H1 (cell line): ENCODE measurements around the gene FBXO5. TPM values are rescaled to one million over a fixed set of nuclear protein-coding genes. Genes with fewer than 3 reads are reported as not detected.
A peak's percentile ranks its signal among the peaks of the same experiment; 100 is the strongest.
"Not testable (repeated sequence)": the region's sequence is repeated elsewhere in the genome, so short reads cannot be mapped to it uniquely, and the experiment has no call there.

Source experiments
- CTCF ChIA-PET: fragments of 300-600 bp; sonication (Branson Sonifier 250); formaldehyde crosslinking; loops from one replicate; lab custom pipeline; 2021; ENCODE audit not compliant: partially characterized antibody; lab: Charles Lee
- POLR2A ChIA-PET: fragments of 300-600 bp; sonication (Branson Sonifier 250); formaldehyde crosslinking; loops from one replicate; lab custom pipeline; 2021; ENCODE audit warnings: inconsistent platforms; ENCODE audit not compliant: partially characterized antibody; lab: Charles Lee
- DNase-seq, 2 experiments: peaks; one replicate each; pipeline versions ENCODE4 v3.0.0 to v3.0.0-alpha.2; 2010 to 2022; ENCODE audit warnings: low spot score in 2 of 2, low read depth in 1 of 2, mixed read lengths in 1 of 2
- FAIRE-seq: peaks from 2 replicates; lab custom pipeline; 2011; peaks lifted over from hg19 to GRCh38; lab: Jason Lieb, UNC
- H2AFZ ChIP-seq: 2 replicates; pipeline ENCODE4 v1.8.1; 2012; ENCODE audit warnings: low read length, inconsistent platforms
- H2AK5ac ChIP-seq: 2 replicates; pipeline ENCODE4 v1.6.1; 2013; ENCODE audit warnings: low read depth, low read length
- H2BK120ac ChIP-seq: replicated peaks from 2 replicates; pipeline ENCODE3; 2013; ENCODE audit warnings: low read depth, low read length, inconsistent platforms
- H2BK12ac ChIP-seq: 2 replicates; pipeline ENCODE4 v1.6.1; 2013; ENCODE audit warnings: low read depth, low read length
- H2BK15ac ChIP-seq: 2 replicates; pipeline ENCODE4 v1.6.1; 2013; ENCODE audit warnings: low read length
- H2BK20ac ChIP-seq: 2 replicates; pipeline ENCODE4 v1.6.1; 2013; ENCODE audit warnings: low read length
- H2BK5ac ChIP-seq: 2 replicates; pipeline ENCODE4 v1.6.1; 2013; ENCODE audit warnings: low read depth, low read length
- H3K14ac ChIP-seq: 2 replicates; pipeline ENCODE4 v1.6.1; 2013; ENCODE audit warnings: inconsistent platforms; ENCODE audit not compliant: insufficient read length
- H3K18ac ChIP-seq: 2 replicates; pipeline ENCODE4 v1.6.1; 2013; ENCODE audit warnings: low read length; ENCODE audit errors: extremely low read depth
- H3K23ac ChIP-seq: 2 replicates; pipeline ENCODE4 v1.6.1; 2013; ENCODE audit warnings: inconsistent platforms; ENCODE audit not compliant: insufficient read length
- H3K23me2 ChIP-seq: 2 replicates; pipeline ENCODE4 v1.6.1; 2013; ENCODE audit warnings: low read depth, low read length
- H3K27ac ChIP-seq: 2 replicates; pipeline ENCODE4 v1.6.1; 2011; ENCODE audit warnings: low read depth, low read length, inconsistent platforms
- H3K27me3 ChIP-seq, 4 experiments: replicated peaks in 1 of 4; 1 replicate in 1 of 4; 2 replicates in 3 of 4; pipeline versions ENCODE4 v1.6.1 to v1.8.1; 2011 to 2013; ENCODE audit warnings: low read length in 3 of 4, mild to moderate bottlenecking in 3 of 4, inconsistent platforms in 2 of 4, mixed read lengths in 2 of 4, moderate library complexity in 1 of 4; ENCODE audit not compliant: control insufficient read depth in 3 of 4, insufficient read depth in 3 of 4; ENCODE audit errors: extremely low read depth in 1 of 4
- H3K36me3 ChIP-seq, 4 experiments: 2 replicates each; pipeline versions ENCODE4 v1.6.1 to v1.8.1; 2011 to 2013; ENCODE audit warnings: mild to moderate bottlenecking in 4 of 4, low read length in 3 of 4, moderate library complexity in 2 of 4, control low read depth in 1 of 4, inconsistent platforms in 1 of 4; ENCODE audit not compliant: insufficient read depth in 4 of 4, control insufficient read depth in 2 of 4
- H3K4ac ChIP-seq: replicated peaks from 2 replicates; pipeline ENCODE3; 2013; ENCODE audit warnings: low read length, low read depth, mixed read lengths, inconsistent platforms; ENCODE audit not compliant: insufficient read length
- H3K4me1 ChIP-seq, 4 experiments: replicated peaks in 1 of 4; 1 replicate in 1 of 4; 2 replicates in 3 of 4; pipeline versions ENCODE4 v1.6.1 to v1.8.1; 2011 to 2013; ENCODE audit warnings: low read length in 3 of 4, inconsistent platforms in 2 of 4, mixed read lengths in 1 of 4; ENCODE audit not compliant: insufficient read depth in 4 of 4, control insufficient read depth in 3 of 4
- H3K4me2 ChIP-seq, 2 experiments: 2 replicates each; pipeline versions ENCODE4 v1.6.1 to v1.8.1; 2011 to 2013; ENCODE audit warnings: low read depth in 2 of 2, low read length in 2 of 2, control low read depth in 1 of 2, inconsistent platforms in 1 of 2, mild to moderate bottlenecking in 1 of 2; ENCODE audit not compliant: insufficient read depth in 1 of 2
- H3K4me3 ChIP-seq, 4 experiments: fragments of 200-600, 300-600 bp in 1 of 4; sonication (generic), shearing (Covaris generic), sonication (Bioruptor Twin) in 1 of 4; 2 replicates each; pipeline versions ENCODE4 v1.5.1 to v1.8.1; 2011 to 2016; ENCODE audit warnings: low read length in 4 of 4, low read depth in 3 of 4, control low read depth in 2 of 4, inconsistent platforms in 2 of 4, mild to moderate bottlenecking in 2 of 4, mixed read lengths in 1 of 4, moderate library complexity in 1 of 4; ENCODE audit not compliant: insufficient read depth in 2 of 4; ENCODE audit errors: extremely low read depth in 1 of 4
- H3K56ac ChIP-seq: replicated peaks from 2 replicates; pipeline ENCODE3; 2013; ENCODE audit warnings: low read depth, mild to moderate bottlenecking, mixed read lengths, low read length, inconsistent platforms; ENCODE audit not compliant: insufficient read length
- H3K79me1 ChIP-seq: 2 replicates; pipeline ENCODE4 v1.6.1; 2013; ENCODE audit warnings: low read depth, low read length, control low read depth
- H3K79me2 ChIP-seq, 2 experiments: 2 replicates each; pipeline versions ENCODE4 v1.6.1 to v1.8.1; 2012 to 2013; ENCODE audit warnings: low read length in 2 of 2, mild to moderate bottlenecking in 2 of 2, inconsistent platforms in 1 of 2; ENCODE audit not compliant: insufficient read depth in 2 of 2, control insufficient read depth in 1 of 2
- H3K9ac ChIP-seq, 4 experiments: replicated peaks in 1 of 4; 1 replicate in 1 of 4; 2 replicates in 3 of 4; pipeline versions ENCODE4 v1.6.1 to v1.8.1; 2011 to 2013; ENCODE audit warnings: low read depth in 3 of 4, low read length in 3 of 4, control low read depth in 2 of 4, mild to moderate bottlenecking in 2 of 4, moderate library complexity in 2 of 4, inconsistent platforms in 1 of 4; ENCODE audit errors: extremely low read depth in 1 of 4
- H3K9me3 ChIP-seq, 2 experiments: 2 replicates each; pipeline versions ENCODE4 v1.6.1 to v1.8.1; 2012 to 2013; ENCODE audit warnings: mild to moderate bottlenecking in 2 of 2, moderate library complexity in 2 of 2, control low read depth in 1 of 2, inconsistent platforms in 1 of 2, low read depth in 1 of 2, low read length in 1 of 2, mixed read lengths in 1 of 2; ENCODE audit not compliant: insufficient read depth in 2 of 2
- H4K20me1 ChIP-seq, 2 experiments: replicated peaks in 1 of 2; 2 replicates each; pipeline versions ENCODE3 to v1.8.1; 2011 to 2013; ENCODE audit warnings: inconsistent platforms in 2 of 2, low read length in 2 of 2, mild to moderate bottlenecking in 1 of 2; ENCODE audit not compliant: insufficient read depth in 2 of 2, control insufficient read depth in 1 of 2
- H4K5ac ChIP-seq: 2 replicates; pipeline ENCODE4 v1.6.1; 2013; ENCODE audit warnings: low read length, low read depth, mixed read lengths, inconsistent platforms; ENCODE audit not compliant: insufficient read length
- H4K8ac ChIP-seq: 2 replicates; pipeline ENCODE4 v1.8.0; 2013; ENCODE audit warnings: mild to moderate bottlenecking, moderate library complexity, low read length, inconsistent platforms; ENCODE audit not compliant: insufficient read depth; ENCODE audit errors: extremely low read depth
- H4K91ac ChIP-seq: replicated peaks from 2 replicates; pipeline ENCODE3; 2013; ENCODE audit warnings: low read length, mixed read lengths, inconsistent platforms; ENCODE audit not compliant: insufficient read length
- CTCF ChIP-seq, 3 experiments: IDR thresholded peaks; 1 replicate in 2 of 3; 2 replicates in 1 of 3; pipeline versions ENCODE4 v1.5.1 to v1.6.1; 2011; ENCODE audit warnings: low read length in 3 of 3, mild to moderate bottlenecking in 3 of 3, inconsistent platforms in 2 of 3, low read depth in 1 of 3, moderate library complexity in 1 of 3; ENCODE audit not compliant: insufficient read depth in 1 of 3; ENCODE audit errors: control extremely low read depth in 1 of 3
- WGBS, 2 experiments: shearing (Covaris generic) in 1 of 2; methylation state at CpG; one replicate each; pipeline versions ENCODE4 v1.1.6 to v1.1.7; 2013 to 2015; ENCODE audit warnings: low lambda C conversion rate in 2 of 2, mixed read lengths in 2 of 2, inconsistent platforms in 1 of 2, low coverage in 1 of 2, missing lambda C conversion rate in 1 of 2; ENCODE audit not compliant: insufficient replicate concordance in 2 of 2, insufficient coverage in 1 of 2, insufficient read length in 1 of 2; ENCODE audit errors: extremely low coverage in 1 of 2, missing lambda C conversion rate in 1 of 2; 5-methylcytosine and 5-hydroxymethylcytosine counted together
- polyA plus RNA-seq, 7 experiments: library from polyadenylated mRNA; depleted of rRNA in 3 of 7; stranded (reverse) in 5 of 7; unstranded in 2 of 7; fragments of >200 nt in 5 of 7; fragments of 200-250 nt in 2 of 7; gene quantifications; 1 replicate in 5 of 7; 2 replicates in 1 of 7; 4 replicates in 1 of 7; pipeline versions ENCODE4 v1.2.1 to v1.2.3, GENCODE V29; 2011 to 2013; ENCODE audit warnings: missing spikeins in 2 of 7, mixed read lengths in 2 of 7
- total RNA-seq: library from RNA; stranded (reverse); fragmentation: NEBNext Ultra II Directional; extraction: Animal tissue kit (Norgen Biotek cat#: 25700); gene quantifications from 2 replicates; pipeline ENCODE4 v1.2.1, GENCODE V29; 2021

FBXO5 gene
- total and polyA plus RNA-seq, 2 of the 8 experiments (the other 6 are each of a cell fraction or from before 2014, with no cell fraction given): 13.7 to 55.1 TPM

- no peak for TF ChIP-seq CTCF (IDR thresholded peaks at IDR 0.05; ENCODE audit: control extremely low read depth in 1 of 3, insufficient read depth in 1 of 3, low read depth in 1 of 3, low read length in 3 of 3)
Observed at GRCh38 chr6:152986978-152987377, 4.1 kb upstream of the FBXO5 start (continued).

GRCh38 chr6:152985300-152985699 lies 2.5 kb upstream of the FBXO5 start:
- H4K5ac ChIP-seq: not testable (repeated sequence)

More at GRCh38 chr6:152985300-152985699, 2.5 kb upstream of the FBXO5 start:
- not testable (repeated sequence) for H3K27me3 ChIP-seq, H3K9me3 ChIP-seq, H3K18ac ChIP-seq, H3K23me2 ChIP-seq, H4K20me1 ChIP-seq, H3K36me3 ChIP-seq, H3K9ac ChIP-seq, H2BK12ac ChIP-seq, H2BK20ac ChIP-seq, H2AFZ ChIP-seq, H2BK15ac ChIP-seq, H2BK5ac ChIP-seq, H2BK120ac ChIP-seq, H3K14ac ChIP-seq, H3K4me1 ChIP-seq, FAIRE-seq, H4K91ac ChIP-seq, DNase-seq, H3K23ac ChIP-seq, H3K56ac ChIP-seq, H3K27ac ChIP-seq, H3K79me1 ChIP-seq, H4K8ac ChIP-seq, H2AK5ac ChIP-seq, H3K4ac ChIP-seq
- 90% methylated on average over 11 of the region's 11 CpGs; no CpG with 5 or more reads in 1 of the 2 experiments for WGBS, 2 experiments
- ChIA-PET POLR2A (interaction anchor here (1.7 to 5.5 kb wide), 3 partner anchors 8 to 15 kb away, joined by 5 to 103 read pairs (median 6); partner anchors contain the start of gene MTRF1L), CTCF (interaction anchor here (1.2 to 1.6 kb wide), 4 partner anchors 10 to 87 kb away, joined by 3 to 9 read pairs (median 5); no protein-coding TSS in a partner anchor)
- Histone ChIP-seq H3K79me2 (peaks cover 25 to 65% of the 10 kb centered on the region in 2 experiments), H3K4me3 (peak overlapping the region in 1 of 4 experiments; percentile 82; a peak in 2 of 8 replicates), H3K4me2 (peak overlapping the region; percentile 75 to 95; a peak in 3 of 4 replicates)
